Measurements from ENCODE around the gene UBE2H. TPM values are rescaled to one million over a fixed set of nuclear protein-coding genes. Genes with fewer than 3 reads are reported as not detected.
"Not testable (repeated sequence)": the region's sequence is repeated elsewhere in the genome, so short reads cannot be mapped to it uniquely, and the experiment has no call there.

UBE2H gene
- total and polyA plus RNA-seq, 2 experiments from 2014 or later, result 73.4 to 98.9 TPM

DNA sequence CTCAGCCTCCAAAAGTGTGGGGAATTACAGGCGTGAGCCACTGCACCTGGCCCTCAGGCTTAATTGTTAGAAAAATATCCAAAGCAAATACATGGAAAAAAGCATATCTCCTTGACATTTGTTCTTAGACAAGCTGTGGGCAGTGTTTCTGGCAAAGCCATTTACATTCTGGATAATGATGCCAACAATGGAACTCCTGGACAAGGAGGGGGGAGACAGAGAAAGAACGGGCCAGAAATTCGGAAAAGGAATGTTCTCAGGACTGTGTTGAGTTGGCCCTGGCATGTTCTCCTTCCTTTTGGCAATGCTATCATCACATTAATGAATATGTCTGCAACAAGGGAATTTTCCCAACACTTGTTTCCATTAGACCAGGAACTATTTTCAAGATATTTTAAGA lies 88.7 kb downstream of the UBE2H start:
- H3K4me3 ChIP-seq, result no peak overlapping the region
- no peak overlapping the region for H3K27ac ChIP-seq

DNA sequence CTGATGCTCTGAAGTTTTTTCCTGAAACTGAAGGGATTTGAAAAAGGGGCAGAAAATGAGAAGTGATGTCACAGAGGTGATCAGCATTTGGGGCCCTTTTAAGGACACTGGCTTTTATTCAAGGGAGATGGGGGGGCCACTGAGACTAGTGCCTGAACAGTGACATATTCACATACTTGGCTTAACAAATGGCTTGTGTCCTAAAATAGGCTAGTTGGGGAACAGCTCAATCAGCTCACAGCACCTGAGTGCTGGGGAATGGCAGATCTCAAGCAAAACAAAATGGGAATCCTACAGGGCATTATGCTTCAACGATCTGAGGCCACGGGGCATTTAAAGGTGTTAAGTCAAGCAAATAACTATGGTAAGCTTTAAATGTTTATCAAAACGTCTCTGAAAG lies 90.1 kb downstream of the UBE2H start:
- Histone ChIP-seq H3K4me1 (ENCODE audit: insufficient read depth) (peaks cover 2% of the 10 kb centered on the region), H3K36me3 (replicated peaks; ENCODE audit: insufficient read depth, low read depth) (no peaks in the 10 kb centered on the region), H3K9me2 (replicated peaks; ENCODE audit: insufficient read depth) (no peaks in the 10 kb centered on the region), H3K79me2 (peaks cover 94% of the 10 kb centered on the region), H3K27ac (no peak overlapping the region), H2AFZ (no peak overlapping the region), H3K27me3 (no peaks in the 10 kb centered on the region), H3K4me3 (no peak overlapping the region), H3K9me3 (ENCODE audit: low read depth) (no peaks in the 10 kb centered on the region), H4K20me1 (ENCODE audit: insufficient read depth, poor library complexity, severe bottlenecking) (peaks cover 48% of the 10 kb centered on the region), H3K4me2 (no peak overlapping the region)
- WGBS (ENCODE audit: low lambda C conversion rate, missing lambda C conversion rate), result 51% methylated on average over 3 of the region's 3 CpGs
- no peak for DNase-seq (ENCODE audit: low spot score)
- no peak for TF ChIP-seq EZH2 (IDR thresholded peaks at IDR 0.05; ENCODE audit: borderline replicate concordance)
- no peak for TF ChIP-seq CTCF (IDR thresholded peaks at IDR 0.05; ENCODE audit: poor library complexity)
- no peak for TF ChIP-seq EZH2phosphoT487 (IDR thresholded peaks at IDR 0.05; ENCODE audit: low read depth, severe bottlenecking, unreplicated experiment)

More for the DNA sequence above, 88.7 kb downstream of the UBE2H start:
- no peaks in the 10 kb centered on the region for H3K27me3 ChIP-seq
- WGBS (ENCODE audit: low lambda C conversion rate, missing lambda C conversion rate), result 95% methylated on average over 3 of the region's 3 CpGs
- TF ChIP-seq EZH2phosphoT487 (IDR thresholded peaks at IDR 0.05; ENCODE audit: low read depth, severe bottlenecking, unreplicated experiment) (no peak), EZH2 (IDR thresholded peaks at IDR 0.05; ENCODE audit: borderline replicate concordance) (no peak), CTCF (IDR thresholded peaks at IDR 0.05; ENCODE audit: poor library complexity) (no peak)
- no peaks in the 10 kb centered on the region for H3K36me3 ChIP-seq (replicated peaks; ENCODE audit: insufficient read depth, low read depth)
- H3K9me2 ChIP-seq (replicated peaks; ENCODE audit: insufficient read depth), result no peaks in the 10 kb centered on the region
- no peak overlapping the region for H3K4me2 ChIP-seq
- H3K9me3 ChIP-seq (ENCODE audit: low read depth), result no peaks in the 10 kb centered on the region
- H3K79me2 ChIP-seq, result peaks cover 86% of the 10 kb centered on the region
- DNase-seq (ENCODE audit: low spot score), result no peak
- peaks cover 48% of the 10 kb centered on the region for H4K20me1 ChIP-seq (ENCODE audit: insufficient read depth, poor library complexity, severe bottlenecking)
- no peak overlapping the region for H2AFZ ChIP-seq
- peaks cover 2% of the 10 kb centered on the region for H3K4me1 ChIP-seq (ENCODE audit: insufficient read depth)

DNA sequence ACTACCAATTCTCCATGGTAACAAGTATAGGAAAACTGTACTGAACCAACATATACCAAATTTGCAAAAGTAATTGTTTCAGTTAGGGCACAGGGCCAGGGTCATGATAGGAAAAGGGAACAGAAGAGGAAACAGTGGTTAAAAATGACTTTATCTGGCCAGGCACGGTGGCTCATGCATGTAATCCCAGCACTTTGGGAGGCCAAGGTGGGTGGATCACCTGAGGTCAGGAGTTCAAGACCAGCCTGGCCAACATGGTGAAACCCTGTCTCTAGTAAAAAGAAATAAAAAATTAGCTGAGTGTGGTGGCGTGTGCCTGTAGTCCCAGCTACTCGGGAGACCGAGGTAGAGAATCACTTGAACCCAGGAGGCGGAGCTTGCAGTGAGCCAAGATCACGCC lies 92.0 kb downstream of the UBE2H start:
- not testable (repeated sequence) for H3K4me3 ChIP-seq; H3K9me3 ChIP-seq (ENCODE audit: low read depth); H3K27me3 ChIP-seq; H3K4me1 ChIP-seq (ENCODE audit: insufficient read depth); H3K4me2 ChIP-seq; DNase-seq (ENCODE audit: low spot score); H3K9me2 ChIP-seq (replicated peaks; ENCODE audit: insufficient read depth); H3K27ac ChIP-seq; H3K36me3 ChIP-seq (replicated peaks; ENCODE audit: insufficient read depth, low read depth); H2AFZ ChIP-seq
- Histone ChIP-seq H4K20me1 (ENCODE audit: insufficient read depth, poor library complexity, severe bottlenecking) (peaks cover 43% of the 10 kb centered on the region), H3K79me2 (peaks cover 93% of the 10 kb centered on the region)
- 90% methylated on average over 6 of the region's 6 CpGs for WGBS (ENCODE audit: low lambda C conversion rate, missing lambda C conversion rate)

DNA sequence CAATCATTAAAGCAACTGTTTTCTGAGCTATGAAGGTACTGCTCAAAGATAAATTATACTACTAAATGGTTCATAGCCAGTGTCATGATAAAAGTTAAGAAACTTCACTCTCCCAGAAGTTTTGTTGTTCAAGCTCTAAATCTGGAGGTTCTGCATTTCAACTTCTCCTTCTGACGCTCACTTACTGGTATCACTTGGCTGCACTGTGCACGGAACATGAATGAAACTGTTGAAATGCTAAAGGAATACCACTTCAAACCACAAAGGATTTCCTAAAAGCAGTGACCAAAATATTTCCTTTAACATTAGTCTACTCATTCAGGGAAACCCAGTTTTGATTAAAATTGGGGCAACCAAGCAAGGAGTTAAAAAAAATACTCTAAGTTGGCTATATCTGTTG lies 93.6 kb downstream of the UBE2H start:
- TF ChIP-seq CTCF (IDR thresholded peaks at IDR 0.05; ENCODE audit: poor library complexity) (no peak), EZH2phosphoT487 (IDR thresholded peaks at IDR 0.05; ENCODE audit: low read depth, severe bottlenecking, unreplicated experiment) (no peak), EZH2 (IDR thresholded peaks at IDR 0.05; ENCODE audit: borderline replicate concordance) (no peak)
- peaks cover 40% of the 10 kb centered on the region for H4K20me1 ChIP-seq (ENCODE audit: insufficient read depth, poor library complexity, severe bottlenecking)
- no peaks in the 10 kb centered on the region for H3K27me3 ChIP-seq
- H3K4me2 ChIP-seq, result no peak overlapping the region
- H3K79me2 ChIP-seq, result peaks cover 83% of the 10 kb centered on the region
- WGBS (ENCODE audit: low lambda C conversion rate, missing lambda C conversion rate), result 84% methylated on average over 2 of the region's 2 CpGs
- H3K9me2 ChIP-seq (replicated peaks; ENCODE audit: insufficient read depth), result no peaks in the 10 kb centered on the region
- no peak for DNase-seq (ENCODE audit: low spot score)
- H3K9me3 ChIP-seq (ENCODE audit: low read depth), result no peaks in the 10 kb centered on the region
- H3K4me1 ChIP-seq (ENCODE audit: insufficient read depth), result peaks cover 11% of the 10 kb centered on the region
- no peaks in the 10 kb centered on the region for H3K36me3 ChIP-seq (replicated peaks; ENCODE audit: insufficient read depth, low read depth)
- H3K27ac ChIP-seq, result no peak overlapping the region
- no peak overlapping the region for H2AFZ ChIP-seq
- no peak overlapping the region for H3K4me3 ChIP-seq
